ENCODE measurements around the gene NDUFA8. TPM values are rescaled to one million over a fixed set of nuclear protein-coding genes. Genes with fewer than 3 reads are reported as not detected.

Gene NDUFA8
- total RNA-seq: 10 to 100 TPM; 48.3 to 52.5 TPM

DNA sequence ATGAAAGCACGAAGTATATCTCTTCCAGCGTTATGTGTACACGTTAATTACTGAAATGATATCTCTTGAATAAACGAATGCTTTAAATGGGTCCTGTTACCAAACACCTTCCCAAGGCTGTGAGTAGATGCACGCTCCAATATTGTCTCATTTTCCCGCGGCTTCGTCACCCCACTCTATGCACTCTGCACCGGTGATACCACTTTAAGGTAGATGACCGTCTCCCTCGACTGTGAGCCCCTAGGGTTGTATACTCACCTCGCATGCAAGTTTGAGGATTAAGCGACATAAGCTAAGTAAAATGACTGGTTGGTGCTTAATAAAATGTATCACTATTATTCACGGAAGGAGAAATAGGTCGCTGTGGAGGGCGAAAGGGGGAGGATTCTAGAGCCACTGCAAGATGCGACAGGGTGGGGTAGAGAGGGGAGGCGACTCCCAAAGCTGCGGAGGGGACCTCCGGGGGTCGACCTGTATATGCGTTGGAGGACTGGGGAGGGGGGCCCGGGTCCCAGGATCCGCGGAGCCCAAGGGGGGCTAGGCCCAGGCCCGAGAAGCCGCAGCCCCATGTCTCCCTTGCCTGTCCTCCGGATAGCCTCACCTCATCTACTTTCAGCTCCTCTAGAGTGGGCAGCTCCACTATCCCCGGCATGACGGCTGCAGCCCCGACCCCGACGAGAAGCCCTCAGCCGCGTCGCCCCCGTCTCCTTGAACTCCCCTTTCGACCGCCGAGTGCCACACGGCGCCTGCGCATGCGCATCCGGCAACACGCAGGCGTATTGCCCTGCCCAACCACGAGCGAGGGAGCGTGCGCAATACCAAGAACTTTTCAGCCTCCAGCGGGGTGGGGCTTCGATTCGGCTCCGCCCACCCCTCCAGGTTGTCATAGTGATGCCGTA, at the start of gene NDUFA8, which contains the start of gene MORN5:
NDUFA8 (minus strand) TSS at position 754 of the 899 bp plus-strand sequence; CDS start at position 652, 102 bp downstream.
MORN5 (plus strand) TSS at position 883 of the 899 bp plus-strand sequence. CDS start 65 bp downstream, outside the sequence.
- Mint-ChIP-seq H3K4me3 (peak within 1 kb of the TSS; percentile 97), H3K27me3 (peaks cover 2% of the 10 kb centered on the region), H3K4me1 (ENCODE audit: low read depth) (peaks cover 30% of the 10 kb centered on the region), H3K27ac (peak within 1 kb of the TSS; percentile 96), H3K36me3 (ENCODE audit: low read depth) (peaks cover 6% of the 10 kb centered on the region), H3K9me3 (peaks cover 7% of the 10 kb centered on the region)
- TF ChIP-seq, protein P1, sequence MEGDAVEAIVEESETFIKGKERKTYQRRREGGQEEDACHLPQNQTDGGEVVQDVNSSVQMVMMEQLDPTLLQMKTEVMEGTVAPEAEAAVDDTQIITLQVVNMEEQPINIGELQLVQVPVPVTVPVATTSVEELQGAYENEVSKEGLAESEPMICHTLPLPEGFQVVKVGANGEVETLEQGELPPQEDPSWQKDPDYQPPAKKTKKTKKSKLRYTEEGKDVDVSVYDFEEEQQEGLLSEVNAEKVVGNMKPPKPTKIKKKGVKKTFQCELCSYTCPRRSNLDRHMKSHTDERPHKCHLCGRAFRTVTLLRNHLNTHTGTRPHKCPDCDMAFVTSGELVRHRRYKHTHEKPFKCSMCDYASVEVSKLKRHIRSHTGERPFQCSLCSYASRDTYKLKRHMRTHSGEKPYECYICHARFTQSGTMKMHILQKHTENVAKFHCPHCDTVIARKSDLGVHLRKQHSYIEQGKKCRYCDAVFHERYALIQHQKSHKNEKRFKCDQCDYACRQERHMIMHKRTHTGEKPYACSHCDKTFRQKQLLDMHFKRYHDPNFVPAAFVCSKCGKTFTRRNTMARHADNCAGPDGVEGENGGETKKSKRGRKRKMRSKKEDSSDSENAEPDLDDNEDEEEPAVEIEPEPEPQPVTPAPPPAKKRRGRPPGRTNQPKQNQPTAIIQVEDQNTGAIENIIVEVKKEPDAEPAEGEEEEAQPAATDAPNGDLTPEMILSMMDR (IDR thresholded peaks at IDR 0.05): no peak
- DNase-seq (peak; percentile 97), ATAC-seq (peak; percentile 97)
- intact Hi-C loops (cut with micrococcal nuclease): no loop called here
- ChIA-PET CTCF (interaction anchor here (1.1 to 2.0 kb wide), 6 partner anchors 13 to 62 kb away, joined by 3 to 8 read pairs (median 5); no protein-coding TSS in a partner anchor), POLR2A (interaction anchor here (0.8 to 1.9 kb wide), 5 partner anchors 12 to 106 kb away, joined by 3 to 10 read pairs (median 4); partner anchors contain the start of genes MRRF and RBM18)

- TF ChIP-seq, protein P1 (IDR thresholded peaks at IDR 0.05): no peak
- POLR2A ChIA-PET: interaction anchor here (0.6 to 1.2 kb wide), 3 partner anchors 15 to 485 kb away, joined by 3 read pairs; no protein-coding TSS in a partner anchor
- H3K4me1 Mint-ChIP-seq (ENCODE audit: low read depth): no peaks in the 10 kb centered on the region
- H3K27me3 Mint-ChIP-seq: peaks cover 15% of the 10 kb centered on the region
- no peaks in the 10 kb centered on the region for H3K36me3 Mint-ChIP-seq (ENCODE audit: low read depth)
- no peaks in the 10 kb centered on the region for H3K9me3 Mint-ChIP-seq
- H3K27ac Mint-ChIP-seq: no peak overlapping the region
- intact Hi-C loops (cut with micrococcal nuclease): no loop called here
- no peak overlapping the region for H3K4me3 Mint-ChIP-seq
- CTCF ChIA-PET: no interaction called here
- DNase-seq (no peak), ATAC-seq (no peak)
Measured at GRCh38 chr9:122207096-122207495, 47.5 kb upstream of the NDUFA8 start.

DNA sequence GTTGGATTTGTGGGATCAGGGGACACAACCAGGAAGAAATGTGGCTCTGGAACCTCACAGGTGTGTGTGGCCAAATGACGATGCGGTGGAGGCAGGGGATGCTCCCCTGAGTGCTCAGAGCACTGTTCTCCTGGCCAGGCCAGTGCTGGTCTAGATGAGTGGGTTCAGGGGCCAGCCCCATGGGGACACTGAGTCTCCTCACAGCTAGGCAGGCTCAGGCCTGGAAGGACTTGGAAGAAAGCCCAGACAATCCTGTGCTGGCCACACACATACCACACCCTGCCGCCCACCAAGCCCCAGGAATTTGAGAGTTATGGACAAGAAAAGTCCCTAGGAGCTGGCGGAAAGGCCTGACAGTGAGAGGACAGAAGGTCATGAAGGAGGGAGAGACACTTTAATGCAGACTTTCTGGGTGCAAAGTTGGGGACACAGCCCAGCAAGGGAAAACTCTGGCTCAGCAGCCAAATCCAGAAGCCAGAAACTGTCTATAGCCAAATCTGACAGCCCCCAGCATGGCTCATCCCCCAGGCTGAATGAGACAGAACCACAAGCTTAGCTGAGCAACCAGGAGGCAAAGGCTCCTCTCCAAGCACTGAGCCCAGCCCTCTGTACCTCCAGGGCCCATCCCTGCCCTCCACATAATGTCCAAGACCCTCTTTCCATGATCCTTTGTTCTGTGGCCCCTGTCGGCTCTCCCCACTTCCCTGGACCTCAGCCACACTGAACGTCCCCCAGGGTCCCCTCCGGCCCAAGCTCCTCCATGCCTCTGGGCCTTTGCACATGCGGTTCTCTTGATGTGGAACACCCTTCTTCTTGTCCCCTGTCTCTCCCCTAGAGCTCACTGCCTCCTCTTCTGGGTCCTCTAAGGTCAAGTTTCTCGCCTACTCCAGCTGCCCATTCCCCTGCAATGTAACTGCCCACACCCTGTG, 46.8 kb upstream of the NDUFA8 start:
- intact Hi-C loops (cut with micrococcal nuclease): no loop called here
- Mint-ChIP-seq H3K4me1 (ENCODE audit: low read depth) (no peaks in the 10 kb centered on the region), H3K4me3 (no peak overlapping the region), H3K36me3 (ENCODE audit: low read depth) (no peaks in the 10 kb centered on the region), H3K27ac (no peak overlapping the region), H3K27me3 (peaks cover 9% of the 10 kb centered on the region), H3K9me3 (no peaks in the 10 kb centered on the region)
- ATAC-seq (no peak), DNase-seq (no peak)
- ChIA-PET CTCF (no interaction called here), POLR2A (interaction anchor here (1.0 to 1.2 kb wide), 2 partner anchors 16 to 37 kb away, joined by 3 read pairs; no protein-coding TSS in a partner anchor)
- TF ChIP-seq, protein P1 (IDR thresholded peaks at IDR 0.05): no peak

DNA sequence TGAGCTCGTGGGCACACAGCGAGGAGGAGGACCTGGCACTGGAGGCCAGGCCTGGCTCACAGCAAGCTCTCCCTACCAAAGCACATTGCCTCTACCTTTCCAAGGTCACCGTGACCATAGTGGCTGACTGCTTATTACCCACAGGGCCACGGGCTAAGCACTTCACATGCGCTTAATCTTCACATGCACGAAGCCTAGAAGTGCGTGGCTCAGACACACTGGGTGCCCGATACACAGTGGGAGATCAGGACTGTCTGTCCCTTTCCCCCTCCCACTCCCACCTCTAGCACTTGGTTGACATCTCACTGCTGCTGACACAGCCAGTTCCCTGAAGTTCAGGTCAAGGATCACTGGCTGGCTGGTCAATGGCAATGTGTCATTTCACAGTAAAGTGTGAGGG, 45.6 kb upstream of the NDUFA8 start:
- no peak overlapping the region for H3K27ac Mint-ChIP-seq
- TF ChIP-seq, protein P1 (IDR thresholded peaks at IDR 0.05): no peak
- intact Hi-C loops (cut with micrococcal nuclease): no loop called here
- CTCF ChIA-PET: no interaction called here
- H3K4me3 Mint-ChIP-seq: no peak overlapping the region
- H3K27me3 Mint-ChIP-seq: peaks cover 2% of the 10 kb centered on the region
- H3K36me3 Mint-ChIP-seq (ENCODE audit: low read depth): no peaks in the 10 kb centered on the region
- POLR2A ChIA-PET: no interaction called here
- H3K9me3 Mint-ChIP-seq: no peaks in the 10 kb centered on the region
- ATAC-seq: no peak
- H3K4me1 Mint-ChIP-seq (ENCODE audit: low read depth): no peaks in the 10 kb centered on the region
- no peak for DNase-seq
